GM10266 (cell line): ENCODE results near the gene RNF150.

ENCODE experiments used
- DNase-seq: peaks from one replicate; pipeline ENCODE4 v3.0.0; 2012; ENCODE audit errors: extremely low spot score
- TF ChIP-seq, protein P1 (sequence below): IDR thresholded peaks from 2 replicates; pipeline ENCODE4 v1.5.1; 2012; ENCODE audit warnings: mild to moderate bottlenecking, low read depth; ENCODE audit not compliant: control insufficient read depth, insufficient read depth; ENCODE audit errors: missing control alignments

Gene RNF150

DNA sequence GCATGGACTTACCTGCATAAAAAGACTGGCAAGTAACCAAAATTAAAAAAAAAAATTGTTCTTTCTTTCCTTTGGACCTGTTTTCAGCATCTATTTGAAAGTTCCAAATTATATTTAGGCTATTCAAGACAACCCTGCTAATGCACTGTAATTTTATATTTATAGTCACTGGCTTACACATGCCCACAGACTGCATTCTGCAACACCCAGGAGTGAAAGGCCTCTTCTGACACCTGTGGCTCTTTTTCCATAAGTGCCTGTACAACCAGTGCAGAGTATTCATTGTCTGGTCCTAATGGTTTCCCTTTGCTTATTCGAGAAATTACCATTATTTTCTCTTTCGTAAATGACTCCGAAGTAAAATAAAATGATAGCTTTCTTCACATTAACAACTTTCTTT lies 143.3 kb downstream of the RNF150 start:
- DNase-seq, result no peak
- TF ChIP-seq, protein P1, sequence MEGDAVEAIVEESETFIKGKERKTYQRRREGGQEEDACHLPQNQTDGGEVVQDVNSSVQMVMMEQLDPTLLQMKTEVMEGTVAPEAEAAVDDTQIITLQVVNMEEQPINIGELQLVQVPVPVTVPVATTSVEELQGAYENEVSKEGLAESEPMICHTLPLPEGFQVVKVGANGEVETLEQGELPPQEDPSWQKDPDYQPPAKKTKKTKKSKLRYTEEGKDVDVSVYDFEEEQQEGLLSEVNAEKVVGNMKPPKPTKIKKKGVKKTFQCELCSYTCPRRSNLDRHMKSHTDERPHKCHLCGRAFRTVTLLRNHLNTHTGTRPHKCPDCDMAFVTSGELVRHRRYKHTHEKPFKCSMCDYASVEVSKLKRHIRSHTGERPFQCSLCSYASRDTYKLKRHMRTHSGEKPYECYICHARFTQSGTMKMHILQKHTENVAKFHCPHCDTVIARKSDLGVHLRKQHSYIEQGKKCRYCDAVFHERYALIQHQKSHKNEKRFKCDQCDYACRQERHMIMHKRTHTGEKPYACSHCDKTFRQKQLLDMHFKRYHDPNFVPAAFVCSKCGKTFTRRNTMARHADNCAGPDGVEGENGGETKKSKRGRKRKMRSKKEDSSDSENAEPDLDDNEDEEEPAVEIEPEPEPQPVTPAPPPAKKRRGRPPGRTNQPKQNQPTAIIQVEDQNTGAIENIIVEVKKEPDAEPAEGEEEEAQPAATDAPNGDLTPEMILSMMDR, result no peak

DNA sequence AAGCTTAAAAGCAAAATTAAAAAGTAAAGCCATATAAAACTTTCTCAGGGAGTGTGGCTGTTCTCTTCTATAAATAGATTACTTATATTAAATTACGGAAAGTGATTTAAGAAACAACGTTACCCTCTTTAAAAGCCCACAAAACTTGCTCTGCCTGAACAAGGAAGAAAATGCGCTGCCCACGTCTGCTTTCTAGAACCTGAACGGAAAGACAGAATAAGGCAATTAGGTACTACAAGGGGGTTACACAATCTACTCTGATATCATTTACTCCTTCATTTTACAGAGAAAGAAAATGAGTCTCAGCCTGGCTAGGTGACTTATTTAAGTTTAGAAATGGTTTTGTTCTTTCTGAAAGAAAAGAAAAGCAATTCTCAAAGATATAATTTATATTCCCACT lies 147.2 kb downstream of the RNF150 start:
- TF ChIP-seq, protein P1, result no peak
- DNase-seq, result no peak

DNA sequence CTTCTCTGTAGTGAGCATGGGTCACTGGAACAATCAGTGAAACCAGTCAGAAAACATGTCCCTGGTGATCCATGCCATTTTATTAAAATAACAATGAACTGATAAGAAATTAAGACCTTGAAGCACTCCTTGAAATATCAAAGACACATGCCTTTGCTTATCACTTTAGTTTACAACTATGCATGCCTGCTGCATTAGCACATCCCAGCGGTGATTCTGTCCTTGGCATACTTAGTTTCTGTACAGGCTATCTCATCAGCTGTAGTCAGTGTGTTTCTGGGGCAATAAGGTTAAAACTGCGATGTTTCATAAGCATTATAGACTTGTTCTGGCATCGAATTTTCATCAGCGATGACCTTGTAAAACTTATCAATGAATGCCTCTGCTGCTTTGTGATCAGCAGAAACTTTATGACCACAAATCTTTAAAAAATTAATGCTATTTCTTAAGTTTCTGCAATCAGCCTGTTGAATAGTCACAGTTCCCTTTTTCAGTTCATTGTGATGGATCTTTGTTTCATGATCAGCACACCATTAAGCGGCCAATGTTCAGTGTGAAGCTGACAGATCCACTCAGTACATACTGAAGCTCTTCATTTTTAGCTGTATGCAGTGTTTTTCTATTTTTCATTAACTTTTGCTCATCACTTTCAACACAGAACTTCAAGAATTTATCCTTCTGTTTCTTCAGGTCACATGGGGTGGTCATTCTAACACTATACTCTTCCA lies 150.5 kb downstream of the RNF150 start:
- DNase-seq, result no peak
- TF ChIP-seq, protein P1, result no peak

DNA sequence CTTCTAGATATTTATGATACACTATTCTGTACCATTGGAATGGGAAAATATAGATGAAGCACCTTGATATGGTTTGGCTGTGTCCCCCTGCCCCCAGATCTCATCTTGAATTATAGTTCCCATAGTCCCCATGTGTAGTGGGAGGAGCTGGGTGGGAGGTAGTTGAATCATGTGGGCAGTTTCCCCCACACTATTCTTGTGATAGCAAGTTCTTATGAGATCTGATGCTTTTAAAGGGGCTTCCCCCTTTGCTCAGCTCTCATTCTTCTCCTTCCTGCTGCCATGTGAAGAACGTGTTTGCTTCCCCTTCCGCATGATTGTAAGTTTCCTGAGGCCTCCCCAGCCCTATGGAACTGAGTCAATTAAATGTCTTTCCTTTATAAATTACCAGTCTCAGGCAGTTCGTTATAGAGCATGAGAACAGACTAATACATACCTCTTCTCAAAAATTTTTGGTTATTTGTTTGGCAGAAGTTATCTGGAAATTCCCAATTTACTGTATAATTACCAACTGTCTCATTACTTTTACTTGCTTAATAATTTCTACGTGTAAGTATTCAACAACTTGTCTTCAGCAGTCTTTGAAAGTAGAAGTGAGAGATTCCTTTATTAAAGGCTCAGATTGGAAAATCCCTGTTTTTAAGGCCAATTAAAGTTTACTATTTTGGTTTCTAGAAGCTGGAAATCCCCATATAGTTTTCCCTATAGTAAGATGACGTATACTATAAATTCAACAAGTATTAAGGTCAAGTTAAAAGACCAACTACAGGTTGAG lies 152.7 kb downstream of the RNF150 start:
- TF ChIP-seq, protein P1, result no peak
- DNase-seq, result no peak

DNA sequence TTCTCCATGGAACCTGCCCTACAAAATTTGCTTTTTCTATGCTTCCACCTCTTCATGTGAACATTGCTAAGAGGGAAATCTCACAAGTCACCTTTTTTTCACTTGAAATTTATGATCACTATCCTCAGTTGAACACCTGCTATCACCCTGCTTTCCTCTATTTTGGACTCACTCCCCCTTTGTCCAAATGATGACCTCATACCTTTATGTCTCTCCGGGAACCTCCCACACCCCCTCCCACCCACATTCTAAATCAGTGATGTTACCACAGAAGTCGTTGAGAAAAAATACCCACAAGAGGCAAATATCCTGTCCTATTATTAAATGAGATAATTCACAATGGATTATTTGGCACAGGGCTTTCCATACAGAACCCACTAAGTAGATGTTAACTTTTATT lies 156.5 kb downstream of the RNF150 start:
- DNase-seq, result no peak

DNA sequence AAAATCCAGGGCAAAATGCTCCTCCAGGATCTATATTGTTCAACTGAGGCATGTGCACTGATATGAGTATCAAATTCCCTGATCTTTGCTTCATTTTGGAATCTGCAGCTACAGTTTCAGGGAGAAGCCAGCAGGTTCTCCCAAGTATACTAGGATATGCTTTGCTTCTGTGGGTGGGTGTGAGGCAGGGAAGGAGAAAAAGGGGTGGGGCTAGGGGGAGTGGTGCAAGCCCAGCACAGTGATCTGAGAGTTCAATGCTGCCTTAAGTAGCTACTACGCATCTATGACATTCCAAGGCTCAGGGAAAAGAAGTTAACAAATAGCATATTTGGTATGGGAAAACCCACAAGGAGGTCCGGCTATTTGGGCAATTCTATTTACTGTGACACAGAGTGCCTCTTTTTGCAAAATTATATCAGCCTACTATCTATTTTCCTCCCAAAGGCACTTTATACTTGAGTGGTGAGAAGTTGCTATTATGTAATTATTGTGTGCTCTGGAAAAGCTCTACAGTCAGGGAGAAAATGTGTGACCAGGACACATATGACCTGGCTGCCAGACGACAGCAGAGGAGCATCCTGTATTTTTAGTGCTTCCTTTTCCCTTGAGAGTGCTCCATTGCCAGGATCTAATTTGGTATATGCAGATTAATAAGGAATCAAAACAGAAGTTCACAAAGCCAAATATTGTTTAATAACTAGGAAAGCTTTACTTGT lies 162.0 kb downstream of the RNF150 start:
- TF ChIP-seq, protein P1, result no peak
- no peak for DNase-seq

More for the DNA sequence above, 156.5 kb downstream of the RNF150 start:
- TF ChIP-seq, protein P1, result no peak
